GM21526 (cell line): ENCODE results near the gene OR2H2.
A peak's percentile ranks its signal among the peaks of the same experiment; 100 is the strongest.

Experiments
- ATAC-seq: cut with Tn5 transposase; IDR thresholded peaks from one replicate; pipeline ENCODE4 v1.9.1; 2021; ENCODE audit warnings: moderate library complexity; ENCODE audit not compliant: unreplicated experiment, low FRiP score

OR2H2 gene

DNA sequence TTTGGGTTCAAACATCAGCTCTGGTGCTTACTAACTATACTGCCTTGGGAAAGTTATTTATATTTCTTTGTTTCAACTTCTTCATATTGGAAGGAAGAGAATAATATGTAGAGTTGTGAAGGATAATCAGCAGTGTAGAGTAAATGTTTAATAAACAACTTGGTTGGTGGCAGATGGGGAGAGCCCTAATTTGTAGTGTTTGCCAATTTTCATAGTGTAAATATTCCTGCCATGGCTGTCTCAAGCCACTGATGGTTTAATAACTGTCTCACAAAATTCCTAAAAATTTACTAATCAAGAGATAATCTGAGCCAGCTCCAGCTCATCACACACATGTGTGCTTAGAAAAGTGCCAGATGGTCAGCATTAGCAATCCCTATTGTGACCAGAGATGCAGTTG lies at the start of gene OR2H2:
Gene OR2H2, plus strand, starts transcription at position 301 of the 400 bp plus-strand sequence. CDS start 2,824 bp downstream, outside the sequence.
- ATAC-seq, result no peak

GRCh38 chr6:29537714-29538403 lies 47.1 kb upstream of the OR2H2 start:
- ATAC-seq, result no peak

DNA sequence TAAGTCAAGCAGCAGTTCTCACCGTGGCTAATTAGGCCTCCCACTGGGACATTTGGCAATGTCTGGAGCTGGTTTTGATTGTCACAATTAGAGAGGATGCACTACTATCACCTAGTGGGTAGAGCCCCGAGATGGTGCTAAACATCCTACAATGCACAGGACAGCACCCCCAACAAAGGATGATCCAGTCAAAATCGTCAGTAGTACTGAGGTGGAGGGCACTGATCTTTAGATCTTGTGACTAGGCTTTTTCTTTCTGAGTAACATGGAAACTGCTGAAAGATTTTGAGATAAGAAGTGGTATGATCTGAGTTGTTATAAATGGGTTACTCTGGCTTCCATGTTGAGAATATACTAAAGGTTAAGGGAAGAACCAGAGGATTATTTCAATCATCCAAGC lies 37.3 kb upstream of the OR2H2 start:
- ATAC-seq, result no peak

DNA sequence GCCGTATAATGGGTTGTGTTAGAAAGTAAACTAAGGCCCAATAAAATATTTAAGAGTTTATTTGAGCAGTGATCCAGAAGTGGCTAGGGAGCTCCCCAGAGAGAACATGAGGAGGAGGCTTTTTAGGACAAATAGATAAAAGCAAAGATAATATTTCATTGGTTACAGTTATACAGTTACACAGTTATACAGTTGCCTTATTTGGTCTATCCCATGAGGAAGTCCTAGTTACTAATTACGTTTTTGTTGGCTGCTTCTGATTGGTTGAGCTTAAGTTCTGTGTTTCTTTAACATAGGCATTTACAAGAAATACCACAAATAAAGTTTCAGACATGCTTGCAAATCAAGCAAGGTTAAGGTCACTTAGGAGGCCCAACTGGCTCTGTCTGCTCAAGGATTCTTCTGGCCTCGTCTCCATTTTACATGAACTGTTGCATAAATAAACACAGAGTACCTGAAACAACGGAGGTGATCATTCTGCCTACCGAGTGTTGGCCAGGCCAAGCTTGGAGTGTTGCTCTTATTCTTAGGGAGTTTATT lies 32.3 kb upstream of the OR2H2 start:
- ATAC-seq, result peak; percentile 90

DNA sequence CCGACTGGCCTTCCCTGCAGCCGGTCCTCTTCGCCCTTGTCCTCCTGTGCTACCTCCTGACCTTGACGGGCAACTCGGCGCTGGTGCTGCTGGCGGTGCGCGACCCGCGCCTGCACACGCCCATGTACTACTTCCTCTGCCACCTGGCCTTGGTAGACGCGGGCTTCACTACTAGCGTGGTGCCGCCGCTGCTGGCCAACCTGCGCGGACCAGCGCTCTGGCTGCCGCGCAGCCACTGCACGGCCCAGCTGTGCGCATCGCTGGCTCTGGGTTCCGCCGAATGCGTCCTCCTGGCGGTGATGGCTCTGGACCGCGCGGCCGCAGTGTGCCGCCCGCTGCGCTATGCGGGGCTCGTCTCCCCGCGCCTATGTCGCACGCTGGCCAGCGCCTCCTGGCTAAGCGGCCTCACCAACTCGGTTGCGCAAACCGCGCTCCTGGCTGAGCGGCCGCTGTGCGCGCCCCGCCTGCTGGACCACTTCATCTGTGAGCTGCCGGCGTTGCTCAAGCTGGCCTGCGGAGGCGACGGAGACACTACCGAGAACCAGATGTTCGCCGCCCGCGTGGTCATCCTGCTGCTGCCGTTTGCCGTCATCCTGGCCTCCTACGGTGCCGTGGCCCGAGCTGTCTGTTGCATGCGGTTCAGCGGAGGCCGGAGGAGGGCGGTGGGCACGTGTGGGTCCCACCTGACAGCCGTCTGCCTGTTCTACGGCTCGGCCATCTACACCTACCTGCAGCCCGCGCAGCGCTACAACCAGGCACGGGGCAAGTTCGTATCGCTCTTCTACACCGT lies 31.5 kb upstream of the OR2H2 start:
- no peak for ATAC-seq

DNA sequence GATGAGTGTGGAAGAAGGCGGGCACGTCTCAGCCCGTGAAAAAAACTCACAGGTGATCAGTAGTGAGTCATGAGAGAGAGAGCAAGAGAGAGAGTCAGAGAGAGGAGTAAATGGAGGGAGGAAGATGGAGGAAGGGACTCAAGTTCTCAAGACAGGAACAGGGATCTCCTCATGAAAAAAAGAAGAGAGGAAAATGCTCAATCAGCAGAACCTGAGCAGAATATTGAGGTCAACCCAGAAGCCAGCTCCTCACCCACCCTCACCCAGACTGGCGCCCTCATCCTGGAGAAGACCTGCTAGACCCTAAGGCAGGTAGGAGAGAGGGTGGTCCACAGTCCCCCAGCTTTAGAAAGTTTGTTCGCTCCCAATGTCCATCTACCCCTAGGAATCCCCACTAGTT lies 30.2 kb upstream of the OR2H2 start:
- ATAC-seq, result no peak

DNA sequence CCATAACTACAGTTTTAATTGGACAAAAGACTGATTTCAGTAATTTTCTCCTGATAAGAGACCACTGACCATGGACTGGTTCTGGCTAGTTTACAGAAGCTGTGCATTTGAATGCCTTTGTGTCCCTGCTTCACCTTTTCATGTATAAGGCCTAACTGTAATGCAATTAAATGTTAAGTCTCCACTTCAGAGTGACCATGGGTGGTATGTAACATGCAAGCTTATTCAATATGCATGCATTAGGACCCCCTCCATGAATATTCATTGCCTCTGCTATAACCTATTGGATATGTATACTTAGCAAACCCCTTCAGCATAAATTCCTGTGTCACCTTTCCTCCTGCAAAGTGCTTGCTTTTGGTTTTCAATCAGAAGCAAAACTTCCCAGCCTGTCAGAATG lies 27.6 kb upstream of the OR2H2 start:
- no peak for ATAC-seq

DNA sequence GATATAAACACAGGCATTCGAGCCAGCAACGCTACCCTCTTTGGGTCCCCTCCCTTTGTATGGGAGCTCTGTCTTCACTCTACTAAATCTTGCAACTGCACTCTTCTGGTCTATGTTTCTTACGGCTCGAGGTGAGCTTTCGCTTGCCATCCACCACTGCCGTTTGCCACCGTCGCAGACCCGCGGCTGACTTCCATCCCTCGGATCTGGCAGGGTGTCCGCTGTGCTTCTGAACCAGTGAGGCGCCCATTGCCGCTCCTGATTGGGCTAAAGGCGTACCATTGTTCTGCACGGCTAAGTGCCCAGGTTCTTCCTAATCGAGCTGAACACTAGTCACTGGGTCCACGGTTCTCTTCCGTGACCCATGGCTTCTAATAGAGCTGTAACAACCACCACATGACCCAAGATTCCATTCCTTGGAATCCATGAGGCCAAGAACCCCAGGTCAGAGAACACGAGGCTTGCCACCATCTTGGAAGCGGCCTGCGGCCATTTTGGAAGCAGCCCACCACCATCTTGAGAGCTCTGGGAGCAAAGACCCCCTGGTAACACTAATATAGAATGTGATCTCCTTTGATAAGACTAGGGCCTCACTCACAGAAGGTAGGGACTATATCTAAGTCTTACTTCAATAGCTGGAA lies 26.4 kb upstream of the OR2H2 start:
- no peak for ATAC-seq

DNA sequence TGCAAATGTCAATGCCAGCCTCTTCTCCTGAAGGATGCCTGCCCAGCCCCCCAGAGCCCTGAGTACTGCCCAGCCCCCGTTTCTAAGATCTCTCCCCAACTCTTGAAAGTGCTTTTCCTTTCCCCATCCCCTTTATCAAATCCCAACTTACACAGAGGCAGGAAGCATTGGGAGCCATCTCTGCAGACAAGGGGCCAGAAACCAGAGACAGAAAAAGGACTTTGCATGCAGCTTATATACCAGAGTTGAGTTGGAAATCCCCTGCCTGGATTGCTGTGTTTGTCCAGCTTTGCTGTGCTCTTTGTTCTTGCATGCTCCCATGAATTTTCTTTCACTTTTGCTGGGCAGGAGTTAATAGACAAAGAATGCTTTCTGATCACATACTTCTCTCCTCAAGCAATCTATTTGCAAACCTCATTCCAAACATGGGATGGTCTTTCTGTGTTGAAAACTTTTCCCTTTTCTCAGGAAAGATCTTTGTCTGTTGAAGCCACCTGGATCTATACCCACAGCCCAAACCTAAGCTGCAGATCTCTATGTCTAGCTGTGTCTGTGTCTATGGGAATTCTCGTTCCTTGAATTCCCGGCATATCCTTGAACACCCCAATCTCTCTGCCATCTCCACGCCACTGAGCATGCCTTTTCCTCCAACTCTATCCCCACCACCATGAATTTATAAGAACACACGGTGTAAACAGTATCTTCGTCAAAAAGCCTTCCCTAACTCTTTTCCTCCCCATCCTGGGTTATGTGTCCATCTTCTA lies 25.2 kb upstream of the OR2H2 start, which contains the start of gene UBD:
Gene UBD, minus strand, starts transcription at position 209 of the 764 bp plus-strand sequence. Its CDS starts 31 bp downstream, at position 178.
- no peak for ATAC-seq

DNA sequence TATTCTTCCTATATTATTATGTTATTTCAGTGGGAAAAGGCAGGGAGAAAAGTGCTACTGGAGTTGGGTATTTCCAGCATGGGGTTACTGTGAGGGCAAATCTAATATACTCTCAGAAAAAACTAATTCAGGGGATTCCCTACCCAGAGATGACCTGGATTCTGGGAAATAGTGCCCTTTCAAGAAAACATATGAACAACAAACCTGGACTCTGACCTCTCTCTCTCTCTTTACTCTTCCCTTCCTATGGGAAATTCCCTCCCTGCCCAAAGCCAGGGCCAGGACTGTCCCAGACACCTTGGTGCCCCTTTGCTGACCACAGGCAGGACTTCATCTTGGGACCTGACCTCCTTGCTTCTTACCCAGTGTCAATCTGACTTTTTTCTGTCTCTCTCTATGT lies 23.8 kb upstream of the OR2H2 start:
- ATAC-seq, result no peak

- no peak for ATAC-seq
Observed at GRCh38 chr6:29561606-29562181, 23.2 kb upstream of the OR2H2 start.

DNA sequence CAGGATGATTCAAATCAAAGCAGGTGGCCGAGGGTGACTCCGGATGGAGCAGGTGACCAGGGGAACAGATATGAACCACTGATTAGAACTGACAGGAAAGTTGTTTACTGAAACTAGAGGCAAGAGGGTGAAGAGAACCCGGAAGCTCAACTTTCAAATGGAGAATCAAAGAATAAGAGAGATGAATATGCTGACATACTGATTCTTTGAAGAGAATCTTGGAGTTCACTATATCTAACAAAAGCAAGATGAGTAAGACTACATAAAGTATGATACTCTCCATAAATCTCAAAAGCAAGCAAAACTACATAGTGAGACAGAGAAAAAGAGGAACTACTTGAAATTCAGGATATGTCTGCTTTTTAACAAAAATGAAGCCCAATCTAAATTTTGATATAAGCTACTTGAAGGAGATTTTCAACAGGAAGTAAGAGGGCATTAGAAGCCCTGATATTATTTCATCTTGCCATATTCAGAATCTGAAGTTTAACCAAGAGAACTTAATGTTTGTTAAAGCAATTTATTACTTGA lies 21.4 kb upstream of the OR2H2 start:
- no peak for ATAC-seq

DNA sequence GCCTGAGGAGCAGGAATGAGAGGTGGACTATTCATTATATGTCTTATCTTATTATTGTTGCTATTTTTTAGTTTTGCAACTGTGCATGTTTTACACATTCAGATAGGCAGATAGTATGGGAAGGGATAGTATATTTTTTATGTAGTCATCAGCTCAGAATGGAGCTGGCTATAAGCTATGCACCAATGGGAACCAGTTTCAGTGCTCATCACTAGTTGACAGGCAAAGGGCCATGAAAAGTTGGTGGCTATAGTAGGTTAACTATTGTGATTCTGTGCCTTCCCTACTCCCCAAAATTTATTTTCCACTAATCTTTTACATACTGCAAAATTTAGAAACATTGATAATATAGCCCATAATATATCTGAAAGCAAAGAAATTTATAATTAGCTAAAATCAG lies 20.0 kb upstream of the OR2H2 start:
- no peak for ATAC-seq

GRCh38 chr6:29566856-29567255 lies 18.1 kb upstream of the OR2H2 start:
- no peak for ATAC-seq

DNA sequence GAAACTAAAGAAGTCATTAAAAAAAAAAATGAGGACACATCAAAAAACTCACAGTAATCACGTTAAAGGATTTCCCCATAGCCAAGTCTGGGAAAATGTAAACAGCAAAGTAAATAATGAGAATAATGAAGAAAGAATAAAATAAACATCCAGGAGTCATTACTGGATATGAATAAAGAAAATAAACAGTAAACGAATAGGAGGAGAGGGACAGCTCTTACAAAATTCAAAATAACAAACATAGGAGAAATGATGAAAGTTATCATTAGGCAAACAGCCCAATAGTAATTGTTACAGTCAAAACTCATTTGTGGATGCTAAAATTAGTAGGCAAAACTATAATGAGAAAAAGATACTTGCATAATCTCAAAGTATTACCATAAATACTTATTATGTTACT lies 17.4 kb upstream of the OR2H2 start:
- ATAC-seq, result no peak

DNA sequence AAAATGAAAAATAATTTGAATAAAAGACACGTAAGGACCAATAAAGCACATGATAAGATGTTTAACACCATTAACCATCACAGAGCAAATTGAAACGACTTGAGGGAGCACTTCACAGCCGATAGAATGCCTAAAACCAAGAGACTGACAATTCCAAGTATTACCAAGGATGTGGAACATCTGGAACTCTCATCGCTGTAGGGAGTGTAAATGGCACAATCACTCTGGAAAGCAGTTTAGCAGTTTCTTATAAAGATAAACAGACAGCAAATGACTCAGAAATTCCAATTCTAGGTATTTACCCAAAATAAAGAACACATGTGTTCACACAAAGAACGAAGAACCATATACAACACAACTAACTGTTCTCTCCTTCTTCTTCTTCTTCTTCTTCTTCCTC lies 16.9 kb upstream of the OR2H2 start:
- no peak for ATAC-seq

- no peak for ATAC-seq
Observed at GRCh38 chr6:29576056-29576455, 8.9 kb upstream of the OR2H2 start.

GRCh38 chr6:29577544-29577943 lies 7.4 kb upstream of the OR2H2 start:
- ATAC-seq, result no peak

GRCh38 chr6:29589423-29590048 lies 4.6 kb downstream of the OR2H2 start:
- ATAC-seq, result peak; percentile 58
